H1 (cell line): ENCODE measurements around the gene SPRYD3. TPM values are rescaled to one million over a fixed set of nuclear protein-coding genes. Genes with fewer than 3 reads are reported as not detected.
A peak's percentile ranks its signal among the peaks of the same experiment; 100 is the strongest.

Experiments
- CTCF ChIA-PET: fragments of 300-600 bp; sonication (Branson Sonifier 250); formaldehyde crosslinking; loops from one replicate; lab custom pipeline; 2021; ENCODE audit not compliant: partially characterized antibody; lab: Charles Lee
- POLR2A ChIA-PET: fragments of 300-600 bp; sonication (Branson Sonifier 250); formaldehyde crosslinking; loops from one replicate; lab custom pipeline; 2021; ENCODE audit warnings: inconsistent platforms; ENCODE audit not compliant: partially characterized antibody; lab: Charles Lee
- DNase-seq, 2 experiments: peaks; one replicate each; pipeline versions ENCODE4 v3.0.0 to v3.0.0-alpha.2; 2010 to 2022; ENCODE audit warnings: low spot score in 2 of 2, low read depth in 1 of 2, mixed read lengths in 1 of 2
- FAIRE-seq: peaks from 2 replicates; lab custom pipeline; 2011; peaks lifted over from hg19 to GRCh38; lab: Jason Lieb, UNC
- H2AFZ ChIP-seq: 2 replicates; pipeline ENCODE4 v1.8.1; 2012; ENCODE audit warnings: low read length, inconsistent platforms
- H2AK5ac ChIP-seq: 2 replicates; pipeline ENCODE4 v1.6.1; 2013; ENCODE audit warnings: low read depth, low read length
- H2BK120ac ChIP-seq: replicated peaks from 2 replicates; pipeline ENCODE3; 2013; ENCODE audit warnings: low read depth, low read length, inconsistent platforms
- H2BK12ac ChIP-seq: 2 replicates; pipeline ENCODE4 v1.6.1; 2013; ENCODE audit warnings: low read depth, low read length
- H2BK15ac ChIP-seq: 2 replicates; pipeline ENCODE4 v1.6.1; 2013; ENCODE audit warnings: low read length
- H2BK20ac ChIP-seq: 2 replicates; pipeline ENCODE4 v1.6.1; 2013; ENCODE audit warnings: low read length
- H2BK5ac ChIP-seq: 2 replicates; pipeline ENCODE4 v1.6.1; 2013; ENCODE audit warnings: low read depth, low read length
- H3K14ac ChIP-seq: 2 replicates; pipeline ENCODE4 v1.6.1; 2013; ENCODE audit warnings: inconsistent platforms; ENCODE audit not compliant: insufficient read length
- H3K18ac ChIP-seq: 2 replicates; pipeline ENCODE4 v1.6.1; 2013; ENCODE audit warnings: low read length; ENCODE audit errors: extremely low read depth
- H3K23ac ChIP-seq: 2 replicates; pipeline ENCODE4 v1.6.1; 2013; ENCODE audit warnings: inconsistent platforms; ENCODE audit not compliant: insufficient read length
- H3K23me2 ChIP-seq: 2 replicates; pipeline ENCODE4 v1.6.1; 2013; ENCODE audit warnings: low read depth, low read length
- H3K27ac ChIP-seq: 2 replicates; pipeline ENCODE4 v1.6.1; 2011; ENCODE audit warnings: low read depth, low read length, inconsistent platforms
- H3K27me3 ChIP-seq, 4 experiments: replicated peaks in 1 of 4; 1 replicate in 1 of 4; 2 replicates in 3 of 4; pipeline versions ENCODE4 v1.6.1 to v1.8.1; 2011 to 2013; ENCODE audit warnings: low read length in 3 of 4, mild to moderate bottlenecking in 3 of 4, inconsistent platforms in 2 of 4, mixed read lengths in 2 of 4, moderate library complexity in 1 of 4; ENCODE audit not compliant: control insufficient read depth in 3 of 4, insufficient read depth in 3 of 4; ENCODE audit errors: extremely low read depth in 1 of 4
- H3K36me3 ChIP-seq, 4 experiments: 2 replicates each; pipeline versions ENCODE4 v1.6.1 to v1.8.1; 2011 to 2013; ENCODE audit warnings: mild to moderate bottlenecking in 4 of 4, low read length in 3 of 4, moderate library complexity in 2 of 4, control low read depth in 1 of 4, inconsistent platforms in 1 of 4; ENCODE audit not compliant: insufficient read depth in 4 of 4, control insufficient read depth in 2 of 4
- H3K4ac ChIP-seq: replicated peaks from 2 replicates; pipeline ENCODE3; 2013; ENCODE audit warnings: low read length, low read depth, mixed read lengths, inconsistent platforms; ENCODE audit not compliant: insufficient read length
- H3K4me1 ChIP-seq, 4 experiments: replicated peaks in 1 of 4; 1 replicate in 1 of 4; 2 replicates in 3 of 4; pipeline versions ENCODE4 v1.6.1 to v1.8.1; 2011 to 2013; ENCODE audit warnings: low read length in 3 of 4, inconsistent platforms in 2 of 4, mixed read lengths in 1 of 4; ENCODE audit not compliant: insufficient read depth in 4 of 4, control insufficient read depth in 3 of 4
- H3K4me2 ChIP-seq, 2 experiments: 2 replicates each; pipeline versions ENCODE4 v1.6.1 to v1.8.1; 2011 to 2013; ENCODE audit warnings: low read depth in 2 of 2, low read length in 2 of 2, control low read depth in 1 of 2, inconsistent platforms in 1 of 2, mild to moderate bottlenecking in 1 of 2; ENCODE audit not compliant: insufficient read depth in 1 of 2
- H3K4me3 ChIP-seq, 4 experiments: fragments of 200-600, 300-600 bp in 1 of 4; sonication (generic), shearing (Covaris generic), sonication (Bioruptor Twin) in 1 of 4; 2 replicates each; pipeline versions ENCODE4 v1.5.1 to v1.8.1; 2011 to 2016; ENCODE audit warnings: low read length in 4 of 4, low read depth in 3 of 4, control low read depth in 2 of 4, inconsistent platforms in 2 of 4, mild to moderate bottlenecking in 2 of 4, mixed read lengths in 1 of 4, moderate library complexity in 1 of 4; ENCODE audit not compliant: insufficient read depth in 2 of 4; ENCODE audit errors: extremely low read depth in 1 of 4
- H3K56ac ChIP-seq: replicated peaks from 2 replicates; pipeline ENCODE3; 2013; ENCODE audit warnings: low read depth, mild to moderate bottlenecking, mixed read lengths, low read length, inconsistent platforms; ENCODE audit not compliant: insufficient read length
- H3K79me1 ChIP-seq: 2 replicates; pipeline ENCODE4 v1.6.1; 2013; ENCODE audit warnings: low read depth, low read length, control low read depth
- H3K79me2 ChIP-seq, 2 experiments: 2 replicates each; pipeline versions ENCODE4 v1.6.1 to v1.8.1; 2012 to 2013; ENCODE audit warnings: low read length in 2 of 2, mild to moderate bottlenecking in 2 of 2, inconsistent platforms in 1 of 2; ENCODE audit not compliant: insufficient read depth in 2 of 2, control insufficient read depth in 1 of 2
- H3K9ac ChIP-seq, 4 experiments: replicated peaks in 1 of 4; 1 replicate in 1 of 4; 2 replicates in 3 of 4; pipeline versions ENCODE4 v1.6.1 to v1.8.1; 2011 to 2013; ENCODE audit warnings: low read depth in 3 of 4, low read length in 3 of 4, control low read depth in 2 of 4, mild to moderate bottlenecking in 2 of 4, moderate library complexity in 2 of 4, inconsistent platforms in 1 of 4; ENCODE audit errors: extremely low read depth in 1 of 4
- H3K9me3 ChIP-seq, 2 experiments: 2 replicates each; pipeline versions ENCODE4 v1.6.1 to v1.8.1; 2012 to 2013; ENCODE audit warnings: mild to moderate bottlenecking in 2 of 2, moderate library complexity in 2 of 2, control low read depth in 1 of 2, inconsistent platforms in 1 of 2, low read depth in 1 of 2, low read length in 1 of 2, mixed read lengths in 1 of 2; ENCODE audit not compliant: insufficient read depth in 2 of 2
- H4K20me1 ChIP-seq, 2 experiments: replicated peaks in 1 of 2; 2 replicates each; pipeline versions ENCODE3 to v1.8.1; 2011 to 2013; ENCODE audit warnings: inconsistent platforms in 2 of 2, low read length in 2 of 2, mild to moderate bottlenecking in 1 of 2; ENCODE audit not compliant: insufficient read depth in 2 of 2, control insufficient read depth in 1 of 2
- H4K5ac ChIP-seq: 2 replicates; pipeline ENCODE4 v1.6.1; 2013; ENCODE audit warnings: low read length, low read depth, mixed read lengths, inconsistent platforms; ENCODE audit not compliant: insufficient read length
- H4K8ac ChIP-seq: 2 replicates; pipeline ENCODE4 v1.8.0; 2013; ENCODE audit warnings: mild to moderate bottlenecking, moderate library complexity, low read length, inconsistent platforms; ENCODE audit not compliant: insufficient read depth; ENCODE audit errors: extremely low read depth
- H4K91ac ChIP-seq: replicated peaks from 2 replicates; pipeline ENCODE3; 2013; ENCODE audit warnings: low read length, mixed read lengths, inconsistent platforms; ENCODE audit not compliant: insufficient read length
- ASH2L ChIP-seq: fragments of 200-600, 300-600 bp; sonication (generic); IDR thresholded peaks from one replicate; pipeline ENCODE4 v1.7.1; 2017; ENCODE audit warnings: low read length
- E2F6 ChIP-seq: IDR thresholded peaks from 2 replicates; pipeline ENCODE4 v1.6.1; 2012; ENCODE audit warnings: inconsistent platforms
- EZH2 ChIP-seq: fragments of 200-600 bp; sonication (generic); IDR thresholded peaks from 2 replicates; pipeline ENCODE4 v1.7.1; 2012; ENCODE audit warnings: low read depth, mild to moderate bottlenecking, moderate library complexity, low read length, inconsistent platforms; ENCODE audit not compliant: severe bottlenecking
- MAFK ChIP-seq: IDR thresholded peaks from 2 replicates; pipeline ENCODE4 v1.6.1; 2012; ENCODE audit warnings: low read depth, mild to moderate bottlenecking, improper control_type of control experiment, low read length
- SIN3A ChIP-seq, 2 experiments: IDR thresholded peaks in 1 of 2; conservative IDR thresholded peaks in 1 of 2; 2 replicates each; pipeline ENCODE4 v1.6.1; 2011 to 2012; ENCODE audit warnings: low read length in 2 of 2, improper control_type of control experiment in 1 of 2, low read depth in 1 of 2, mild to moderate bottlenecking in 1 of 2
- SIRT6 ChIP-seq: IDR thresholded peaks from one replicate; pipeline ENCODE4 v1.7.1; 2012; ENCODE audit warnings: low read length, inconsistent platforms
- SP1 ChIP-seq: IDR thresholded peaks from 2 replicates; pipeline ENCODE4 v1.6.1; 2011; ENCODE audit warnings: low read depth, low read length
- SP2 ChIP-seq: IDR thresholded peaks from 2 replicates; pipeline ENCODE4 v1.6.1; 2012; ENCODE audit warnings: mild to moderate bottlenecking, low read length, inconsistent platforms
- TBP ChIP-seq: IDR thresholded peaks from 2 replicates; pipeline ENCODE4 v1.6.1; 2011; ENCODE audit warnings: low read depth, low read length, improper control_type of control experiment
- ZNF274 ChIP-seq: IDR thresholded peaks from 2 replicates; pipeline ENCODE4 v1.7.0; 2012; ENCODE audit warnings: low read length, borderline replicate concordance; ENCODE audit errors: extremely low read depth
- WGBS, 2 experiments: shearing (Covaris generic) in 1 of 2; methylation state at CpG; one replicate each; pipeline versions ENCODE4 v1.1.6 to v1.1.7; 2013 to 2015; ENCODE audit warnings: low lambda C conversion rate in 2 of 2, mixed read lengths in 2 of 2, inconsistent platforms in 1 of 2, low coverage in 1 of 2, missing lambda C conversion rate in 1 of 2; ENCODE audit not compliant: insufficient replicate concordance in 2 of 2, insufficient coverage in 1 of 2, insufficient read length in 1 of 2; ENCODE audit errors: extremely low coverage in 1 of 2, missing lambda C conversion rate in 1 of 2; 5-methylcytosine and 5-hydroxymethylcytosine counted together
- polyA plus RNA-seq, 7 experiments: library from polyadenylated mRNA; depleted of rRNA in 3 of 7; stranded (reverse) in 5 of 7; unstranded in 2 of 7; fragments of >200 nt in 5 of 7; fragments of 200-250 nt in 2 of 7; gene quantifications; 1 replicate in 5 of 7; 2 replicates in 1 of 7; 4 replicates in 1 of 7; pipeline versions ENCODE4 v1.2.1 to v1.2.3, GENCODE V29; 2011 to 2013; ENCODE audit warnings: missing spikeins in 2 of 7, mixed read lengths in 2 of 7
- total RNA-seq: library from RNA; stranded (reverse); fragmentation: NEBNext Ultra II Directional; extraction: Animal tissue kit (Norgen Biotek cat#: 25700); gene quantifications from 2 replicates; pipeline ENCODE4 v1.2.1, GENCODE V29; 2021

Gene SPRYD3
- total and polyA plus RNA-seq, 2 of the 8 experiments (the other 6 are each of a cell fraction or from before 2014, with no cell fraction given), result 6.8 to 8.0 TPM

GRCh38 chr12:53078425-53079225 is 565 bp downstream of the SPRYD3 start:
- peak overlapping the region; percentile 62; the same call in 1 of the 2 replicates for H3K27ac ChIP-seq
- no peaks in the 10 kb centered on the region for H3K79me1 ChIP-seq
- H3K18ac ChIP-seq, result peak overlapping the region; percentile 56; the same call in 1 of the 2 replicates
- peak overlapping the region; percentile 1 to 57 (median 32); a peak in 5 of 7 replicates for H3K9ac ChIP-seq
- H2BK20ac ChIP-seq, result no peak overlapping the region
- no peak overlapping the region for H2AK5ac ChIP-seq
- peak overlapping the region; percentile 86 to 89 for H3K4me2 ChIP-seq
- FAIRE-seq (no peak), DNase-seq (no peak)
- H3K36me3 ChIP-seq, result peaks cover 0 to 4% (median 2%) of the 10 kb centered on the region in 4 experiments; a peak in 2 of 8 replicates
- no peak overlapping the region for H2BK120ac ChIP-seq
- H3K9me3 ChIP-seq, result no peaks in the 10 kb centered on the region
- H4K20me1 ChIP-seq, result no peaks in the 10 kb centered on the region
- H3K4ac ChIP-seq, result no peak overlapping the region
- peak overlapping the region; percentile 90 for H4K8ac ChIP-seq
- peak overlapping the region; percentile 44 to 69 (median 50) for H3K4me3 ChIP-seq
- POLR2A ChIA-PET, result interaction anchor here (0.5 to 3.9 kb wide), 13 partner anchors 9 to 1453 kb away, joined by 3 to 21 read pairs (median 4); partner anchors contain the start of genes EIF4B and IGFBP6
- H2BK12ac ChIP-seq, result no peak overlapping the region
- peak overlapping the region; percentile 2; the same call in 1 of the 2 replicates for H2BK5ac ChIP-seq
- H3K56ac ChIP-seq, result peak overlapping the region; percentile 82
- H2AFZ ChIP-seq, result peak overlapping the region; percentile 43
- no peak overlapping the region for H2BK15ac ChIP-seq
- peaks cover 10% of the 10 kb centered on the region; the same call in 1 of the 2 replicates for H3K23me2 ChIP-seq
- no peak overlapping the region for H3K14ac ChIP-seq
- H3K79me2 ChIP-seq, result no peaks in the 10 kb centered on the region
- CTCF ChIA-PET, result interaction anchor here (0.8 to 22.4 kb wide), 5 partner anchors 13 to 119 kb away, joined by 3 to 531 read pairs (median 7); partner anchors contain the start of genes IGFBP6 and SOAT2
- H3K4me1 ChIP-seq, result peaks cover 0 to 3% (median 2%) of the 10 kb centered on the region in 4 experiments; a peak in 3 of 7 replicates
- H3K27me3 ChIP-seq, result peaks cover 0 to 6% (median 4%) of the 10 kb centered on the region in 4 experiments; a peak in 4 of 7 replicates
- H4K91ac ChIP-seq, result peak overlapping the region; percentile 64
- no peak overlapping the region for H3K23ac ChIP-seq
- 36% methylated on average over 17 of the region's 25 CpGs; no CpG with 5 or more reads in 1 of the 2 experiments for WGBS, 2 experiments
- H4K5ac ChIP-seq, result peak overlapping the region; percentile 67
- TF ChIP-seq MAFK (no peak), E2F6 (no peak), EZH2 (no peak), ZNF274 (no peak), TBP (0 out of 2 replicates have a peak, but pooled peaks have one; percentile 38), SP1 (no peak), SIRT6 (no peak), SP2 (no peak), SIN3A (conservative IDR thresholded peaks at IDR 0.05 in 1 of 2, IDR thresholded peaks at IDR 0.05 in 1 of 2; ENCODE audit: low read depth in 1 of 2, low read length in 2 of 2) (peak in 1 of 2 experiments; percentile 11; a peak in 1 of 4 replicates), ASH2L (peak; percentile 5)
